A172 (cell line): ENCODE data around the gene SRSF10. TPM values are rescaled to one million over a fixed set of nuclear protein-coding genes. Genes with fewer than 3 reads are reported as not detected.

Source experiments
- total RNA-seq: library from RNA; depleted of rRNA; stranded (reverse); fragments of >200 nt; shearing (Covaris generic); gene quantifications from 2 replicates; pipeline ENCODE4 v1.2.3, GENCODE V29; 2014; rRNA removed

SRSF10 gene
- total RNA-seq, 1 experiment from 2014 or later: 106 TPM

Other genes starting within 250 kb of the SRSF10 start
- 28.1 and 29.4 TPM in 2 replicates for gene ELOA, start 236.9 kb downstream of the SRSF10 start, total RNA-seq
- 47.9 and 73.3 TPM in 2 replicates for gene PITHD1, start 201.9 kb downstream of the SRSF10 start, total RNA-seq
- 59.0 and 68.0 TPM in 2 replicates for gene LYPLA2, start 189.2 kb downstream of the SRSF10 start, total RNA-seq
- 109 and 110 TPM in 2 replicates for gene GALE, start 179.6 kb downstream of the SRSF10 start, total RNA-seq
- 15.3 and 21.5 TPM in 2 replicates for gene HMGCL, start 154.9 kb downstream of the SRSF10 start, total RNA-seq
- gene FUCA1, start 112.0 kb downstream of the SRSF10 start, total RNA-seq: 19.6 and 22.9 TPM in 2 replicates
- not detected in 2 replicates for gene CNR2, start 67.0 kb downstream of the SRSF10 start, total RNA-seq
- gene PNRC2, start 20.5 kb downstream of the SRSF10 start, total RNA-seq: 58.5 and 60.3 TPM in 2 replicates
- gene MYOM3, start 131.8 kb upstream of the SRSF10 start, total RNA-seq: 12.5 and 14.2 TPM in 2 replicates
- 0.53 and 2.1 TPM in 2 replicates for gene IL22RA1, start 162.8 kb upstream of the SRSF10 start, total RNA-seq
- gene IFNLR1, start 207.0 kb upstream of the SRSF10 start, total RNA-seq: not detected in 2 replicates